HG02759 (cell line): ENCODE data around the gene DNALI1.
"Not testable (repeated sequence)": the region's sequence is repeated elsewhere in the genome, so short reads cannot be mapped to it uniquely, and the experiment has no call there.

Source experiments
- ATAC-seq: cut with Tn5 transposase; IDR thresholded peaks from one replicate; pipeline ENCODE4 v1.9.1; 2021; ENCODE audit warnings: mild to moderate bottlenecking, moderate library complexity; ENCODE audit not compliant: unreplicated experiment

DNALI1 gene

DNA sequence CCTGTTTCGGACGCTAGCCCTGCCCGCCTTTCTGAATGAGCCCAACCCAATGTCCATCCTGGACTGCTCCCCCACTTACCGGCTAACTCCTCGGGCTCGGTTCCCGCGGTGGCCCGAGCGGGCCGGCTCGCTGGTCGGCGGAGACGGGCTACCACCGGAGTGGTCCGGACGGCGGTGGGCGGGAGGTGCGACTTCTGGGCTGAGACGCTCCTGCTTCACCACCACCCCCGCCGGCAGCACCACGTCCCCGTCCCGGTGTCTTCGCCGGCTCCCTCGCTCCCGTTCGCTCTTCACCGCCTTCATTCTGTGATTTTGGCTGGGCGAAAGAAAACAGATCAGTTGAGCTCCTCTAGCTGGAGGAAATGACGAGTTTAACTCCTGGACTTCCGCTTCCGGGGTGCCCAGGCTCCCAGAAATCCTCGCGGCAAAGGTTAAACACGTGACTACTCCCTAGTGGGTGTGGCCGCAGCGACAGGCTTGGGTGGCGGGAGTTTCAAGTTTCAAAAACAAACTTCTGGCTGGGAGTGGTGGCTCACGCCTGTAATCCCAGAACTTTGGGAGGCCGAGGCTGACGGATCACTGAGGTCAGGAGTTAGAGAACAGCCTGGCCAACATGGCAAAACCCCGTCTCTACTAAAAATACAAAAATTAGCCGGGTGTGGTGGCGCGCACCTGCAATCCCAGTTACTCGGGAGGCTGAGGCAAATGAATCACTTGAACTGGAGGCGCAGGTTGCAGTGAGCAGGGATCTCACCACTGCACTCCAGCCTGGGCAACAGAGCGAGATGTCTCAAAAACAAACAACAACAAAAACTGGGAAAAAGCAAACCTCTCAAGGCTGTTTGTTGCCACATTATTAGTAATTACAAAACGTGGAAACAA, 2.6 kb upstream of the DNALI1 start, which contains the start of gene SNIP1:
Gene SNIP1, minus strand, starts transcription at position 367 of the 882 bp plus-strand sequence. Its CDS starts 64 bp downstream, at position 303.
- peak; percentile 88 for ATAC-seq

DNA sequence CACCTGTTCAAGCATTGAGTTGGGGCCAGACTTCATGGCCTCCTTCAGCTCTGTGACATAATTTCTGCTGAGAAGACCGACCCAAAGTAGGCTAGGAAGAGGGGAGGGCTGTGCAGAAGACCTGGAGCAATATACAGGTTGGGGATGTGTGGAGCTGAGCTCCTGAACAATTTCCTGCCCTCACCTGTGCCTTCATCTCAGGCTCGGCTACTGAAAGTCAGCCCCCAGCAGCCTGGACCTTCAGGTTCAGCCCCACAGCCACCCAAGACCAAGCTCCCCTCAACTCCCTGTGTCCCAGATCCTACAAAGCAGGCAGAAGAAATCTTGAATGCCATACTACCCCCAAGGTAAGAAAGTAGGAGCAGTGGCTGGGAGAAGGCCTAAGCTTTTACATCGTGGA, 662 bp downstream of the DNALI1 start:
- no peak for ATAC-seq

DNA sequence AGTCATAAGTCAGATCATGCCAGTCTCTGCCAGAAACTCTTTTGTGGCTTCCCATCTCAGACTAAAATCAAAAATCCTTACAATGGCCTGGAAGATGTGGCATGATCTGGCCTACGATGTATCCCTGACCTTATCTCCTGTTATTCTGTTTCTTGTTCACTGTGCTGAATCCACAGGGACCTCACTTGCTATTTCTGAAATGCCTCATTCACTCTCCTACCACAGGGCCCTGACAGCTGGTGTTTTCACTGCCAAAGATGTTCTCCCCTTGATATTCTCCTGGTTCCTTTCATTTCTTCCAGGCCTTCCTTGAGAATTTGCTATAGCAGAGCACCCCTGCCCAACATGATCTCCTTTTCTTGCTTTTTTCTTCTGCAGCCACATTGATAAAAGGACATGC, 1.7 kb downstream of the DNALI1 start:
- ATAC-seq, result no peak

- no peak for ATAC-seq
These were observed 2.3 kb downstream of the DNALI1 start for GRCh38 chr1:37559080-37559479.

DNA sequence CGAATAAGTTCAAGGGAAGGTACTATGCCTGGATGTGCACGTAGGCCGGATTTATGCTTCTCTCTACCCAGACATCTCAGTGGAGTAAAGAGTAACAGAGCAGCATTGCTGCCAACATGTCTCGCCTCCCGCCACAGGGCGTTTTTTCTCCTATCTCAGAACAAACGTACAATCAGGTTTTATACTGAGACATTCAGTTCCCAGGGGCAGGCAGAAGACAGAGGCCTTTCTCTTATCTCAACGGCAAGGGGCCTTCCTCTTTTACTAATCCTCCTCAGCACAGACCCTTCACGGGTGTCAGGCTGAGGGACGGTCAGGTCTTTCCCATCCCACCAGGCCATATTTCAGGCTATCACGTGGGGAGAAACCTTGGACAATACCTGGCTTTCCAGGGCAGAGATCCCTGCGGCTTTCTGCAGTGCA, 3.2 kb downstream of the DNALI1 start:
- ATAC-seq, result not testable (repeated sequence)

DNA sequence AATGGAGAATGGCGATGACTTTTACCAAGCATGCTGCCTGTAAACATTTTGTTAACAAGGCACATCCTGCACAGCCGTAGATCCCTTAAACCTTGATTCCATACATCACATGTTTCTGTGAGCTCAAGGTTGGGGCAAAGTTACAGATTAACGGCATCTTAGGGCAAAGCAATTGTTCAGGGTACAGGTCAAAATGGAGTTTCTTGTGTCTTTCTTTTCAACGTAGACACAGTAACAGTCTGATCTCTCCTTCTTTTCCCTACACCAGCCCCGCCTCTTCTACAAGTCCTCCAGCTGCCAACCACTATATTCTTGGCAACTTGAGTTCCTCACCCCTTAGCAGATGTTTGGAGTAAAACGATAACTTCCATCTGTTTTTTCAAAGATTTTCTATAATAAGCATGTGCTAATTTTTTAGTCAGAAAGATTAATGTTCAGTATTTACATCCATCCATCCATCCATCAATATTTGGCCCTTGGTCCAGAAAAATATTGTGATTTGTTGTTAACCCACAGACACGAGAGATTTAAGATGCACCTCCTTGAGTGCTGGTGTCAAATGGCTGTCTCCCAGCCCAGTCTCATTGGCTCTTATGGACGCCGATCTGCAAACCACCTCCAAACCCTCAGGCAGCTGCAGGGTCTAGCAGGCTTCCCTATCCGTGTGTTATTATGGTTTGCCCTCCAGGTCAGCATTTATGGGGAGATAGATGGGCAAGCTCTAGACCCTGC, 3.8 kb downstream of the DNALI1 start:
- no peak for ATAC-seq

DNA sequence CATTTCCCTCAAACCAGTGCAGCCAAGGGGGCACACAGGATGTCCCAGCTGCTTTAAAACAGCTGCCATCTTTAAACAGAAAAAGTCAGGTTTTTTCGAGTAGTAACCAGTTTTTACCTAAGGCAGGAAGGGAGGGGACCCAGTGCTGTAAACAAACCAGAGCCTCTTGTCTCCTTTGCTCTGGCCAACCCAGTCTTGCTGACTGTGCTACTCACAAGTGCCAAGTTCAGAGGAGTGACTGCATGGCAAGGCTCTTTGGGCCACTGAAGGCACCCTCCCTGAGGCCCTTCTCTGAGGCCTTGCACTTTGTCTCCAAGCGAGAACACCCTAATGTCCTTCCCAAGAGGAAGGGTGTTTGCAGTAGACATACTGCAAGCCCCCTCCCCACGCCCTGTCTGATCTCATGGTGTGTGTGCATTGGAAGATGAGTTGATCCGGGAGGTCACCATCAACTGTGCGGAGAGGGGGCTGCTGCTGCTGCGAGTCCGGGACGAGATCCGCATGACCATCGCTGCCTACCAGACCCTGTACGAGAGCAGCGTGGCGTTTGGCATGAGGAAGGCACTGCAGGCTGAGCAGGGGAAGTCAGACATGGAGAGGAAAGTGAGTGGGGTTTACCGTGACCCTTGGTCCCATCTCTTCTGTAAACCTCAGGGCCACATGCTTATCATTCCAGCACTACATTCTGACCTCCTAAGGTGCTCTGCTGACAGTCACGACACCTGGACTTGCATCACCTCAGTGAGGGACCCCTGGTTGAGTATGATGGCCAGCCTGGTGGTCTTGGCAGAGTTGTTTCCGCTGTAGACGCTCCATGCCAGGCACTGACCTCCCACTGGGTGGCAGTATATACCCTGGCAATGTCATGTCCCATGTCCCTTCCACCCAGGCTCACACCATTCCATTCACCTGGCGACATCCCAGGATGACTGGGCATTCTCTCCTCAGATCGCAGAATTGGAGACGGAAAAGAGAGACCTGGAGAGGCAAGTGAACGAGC, 4.7 kb downstream of the DNALI1 start:
- ATAC-seq, result no peak

DNA sequence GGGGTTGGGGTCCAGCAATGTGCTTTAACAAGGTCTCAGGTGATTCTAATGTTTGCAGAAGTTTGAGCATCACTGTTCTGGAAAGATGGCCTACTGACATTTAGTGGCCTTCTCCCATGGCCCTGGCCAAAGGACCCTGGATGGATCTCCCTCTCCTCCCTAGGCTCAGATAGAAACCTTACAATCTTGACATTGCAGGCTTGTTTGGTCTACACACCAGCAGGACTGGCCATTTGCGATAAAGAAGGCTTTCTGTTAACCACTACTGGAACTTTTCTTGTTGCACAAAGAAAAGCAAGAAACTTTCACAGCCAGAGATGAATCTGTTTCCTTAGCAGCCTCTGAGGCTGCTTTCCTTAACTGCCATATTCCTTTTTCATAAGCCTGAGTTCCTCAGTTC, 6.2 kb downstream of the DNALI1 start:
- no peak for ATAC-seq

GRCh38 chr1:37564892-37565291, 8.2 kb downstream of the DNALI1 start:
- no peak for ATAC-seq

DNA sequence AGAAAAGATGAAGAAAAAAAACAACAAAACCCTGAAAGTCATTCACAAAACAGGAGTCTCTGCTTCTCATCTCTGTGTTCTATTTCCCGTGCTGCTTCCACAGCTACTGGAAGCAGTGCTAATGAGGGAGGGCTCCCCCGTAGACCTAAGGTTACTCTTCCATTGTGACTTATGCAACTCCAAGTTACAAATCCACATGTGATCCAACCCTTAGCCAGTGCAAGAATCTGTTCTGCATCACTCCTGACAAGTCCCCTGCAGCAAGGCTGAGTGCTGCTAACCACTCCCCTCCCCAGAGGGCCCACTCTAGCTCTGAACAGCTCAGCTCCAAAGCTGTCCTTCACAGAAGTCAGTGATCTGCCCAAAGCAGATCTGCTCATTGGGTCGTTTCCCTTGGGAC, 10.3 kb downstream of the DNALI1 start:
- ATAC-seq, result no peak

DNA sequence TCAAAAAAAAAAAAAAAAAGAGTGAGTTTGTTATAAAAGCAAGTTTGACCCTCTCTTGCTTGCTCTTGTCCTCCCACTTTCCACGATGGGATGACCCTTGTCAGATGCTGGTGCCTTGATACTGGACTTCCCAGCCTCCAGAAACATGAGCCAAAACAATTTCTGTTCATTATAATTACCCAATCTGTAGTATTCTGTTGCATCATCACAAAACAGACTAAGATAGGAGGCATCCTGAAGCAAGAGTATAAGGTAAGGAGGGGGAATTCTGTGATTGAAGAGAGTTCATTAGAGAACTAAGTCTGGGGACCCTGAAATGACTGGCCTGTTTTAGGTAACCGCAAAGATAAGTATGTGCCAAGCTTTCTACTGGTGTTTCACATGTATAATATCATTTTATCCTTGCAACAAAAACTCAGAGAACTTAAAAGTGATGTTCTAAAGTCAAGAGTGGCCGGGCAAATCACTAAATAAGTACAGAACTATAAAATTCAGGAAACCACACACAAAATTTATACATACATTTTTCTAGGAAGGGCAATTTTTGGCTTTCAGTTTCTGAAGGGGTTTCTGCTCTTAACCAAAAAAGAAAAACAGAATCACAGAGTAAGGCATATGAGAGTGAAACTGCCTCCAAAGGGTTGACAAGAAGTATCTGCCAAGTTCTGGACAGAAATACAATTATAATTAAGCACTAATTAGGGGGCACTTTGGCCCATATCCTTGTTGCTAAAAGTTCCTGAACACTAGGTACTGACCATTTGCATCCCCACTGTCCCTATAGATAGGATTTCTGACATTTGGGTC, 14.0 kb downstream of the DNALI1 start:
- no peak for ATAC-seq

GRCh38 chr1:37574834-37575480, 18.2 kb downstream of the DNALI1 start:
- ATAC-seq, result no peak

DNA sequence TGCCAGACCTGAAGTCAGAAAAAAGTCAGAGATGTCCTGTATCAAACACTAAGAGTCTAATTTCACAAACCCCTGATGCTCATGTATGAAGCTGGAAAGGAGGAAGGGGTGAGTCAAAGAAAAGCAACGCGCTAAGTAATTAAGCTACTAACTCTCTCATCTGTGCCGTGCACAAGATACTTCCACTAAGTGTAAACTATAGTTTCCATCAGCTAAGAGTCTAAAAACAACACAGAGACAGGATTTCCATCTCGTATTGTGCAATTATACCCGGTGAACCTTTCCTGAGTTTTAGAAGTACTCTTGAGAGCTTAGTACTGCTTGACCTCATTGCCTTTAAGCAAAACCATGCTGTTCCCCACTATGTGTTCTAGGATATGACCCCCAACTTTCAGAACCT, 19.0 kb downstream of the DNALI1 start:
- ATAC-seq, result no peak

GRCh38 chr1:37584544-37584943, 27.8 kb downstream of the DNALI1 start:
- ATAC-seq, result not testable (repeated sequence)

GRCh38 chr1:37588939-37589338, 32.2 kb downstream of the DNALI1 start:
- no peak for ATAC-seq

DNA sequence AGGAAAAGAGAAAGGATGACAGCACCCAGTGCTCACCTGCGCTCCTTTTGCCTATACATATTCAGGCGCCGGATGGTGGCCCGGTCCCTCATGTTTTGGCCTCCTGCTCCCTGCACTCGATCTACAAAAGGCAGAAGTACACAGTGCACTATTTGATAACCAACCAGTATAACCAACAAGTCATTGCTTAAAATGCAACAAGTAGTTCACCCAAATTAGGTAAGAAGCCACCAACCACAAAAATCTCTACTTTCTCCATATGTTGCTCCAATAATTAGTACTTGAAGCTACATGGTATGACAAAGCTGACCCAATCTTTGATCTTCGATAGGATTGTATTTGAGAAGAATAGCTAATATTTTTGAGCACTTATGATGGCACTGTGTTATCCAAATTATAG, 37.0 kb downstream of the DNALI1 start:
- ATAC-seq, result no peak

DNA sequence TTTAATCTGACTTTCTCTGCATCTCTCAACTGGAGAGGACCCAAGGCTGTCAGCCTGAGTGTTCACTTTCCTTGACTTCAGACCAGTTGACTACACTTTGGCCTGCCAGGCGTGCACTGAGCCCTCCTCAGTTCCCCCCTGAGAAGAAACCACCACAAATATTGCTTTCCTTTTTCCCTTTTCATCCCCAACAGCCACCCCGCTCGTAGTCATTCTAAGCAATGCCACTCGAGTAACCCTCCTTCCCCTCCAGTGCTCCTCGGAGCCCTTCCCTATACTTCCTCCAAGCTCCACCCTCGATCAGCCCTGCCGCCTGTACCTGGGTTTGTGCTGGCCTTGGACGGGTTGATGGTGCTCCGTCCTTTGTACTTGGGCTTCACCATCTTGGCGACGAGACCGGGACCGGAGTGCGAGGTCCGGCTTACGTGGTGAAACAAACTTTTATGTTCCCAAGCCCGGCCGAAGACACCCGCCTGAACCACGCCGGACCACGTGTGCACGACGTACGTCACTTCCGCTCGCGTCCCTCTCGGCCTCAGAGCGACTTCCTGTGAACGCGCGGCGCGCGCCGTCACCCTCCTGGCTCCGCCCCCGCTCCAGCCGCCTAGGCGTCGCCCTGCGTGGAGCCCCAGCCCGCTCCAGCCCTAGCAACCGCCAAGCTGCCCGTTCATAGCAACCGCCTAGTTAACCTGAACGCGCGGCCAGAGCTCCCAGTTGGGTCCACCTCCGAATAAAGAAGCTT, 38.9 kb downstream of the DNALI1 start, which contains the start of gene GNL2:
Gene GNL2, minus strand, starts transcription at position 498 of the 742 bp plus-strand sequence. Its CDS starts 115 bp downstream, at position 383.
- peak; percentile 98 for ATAC-seq

DNA sequence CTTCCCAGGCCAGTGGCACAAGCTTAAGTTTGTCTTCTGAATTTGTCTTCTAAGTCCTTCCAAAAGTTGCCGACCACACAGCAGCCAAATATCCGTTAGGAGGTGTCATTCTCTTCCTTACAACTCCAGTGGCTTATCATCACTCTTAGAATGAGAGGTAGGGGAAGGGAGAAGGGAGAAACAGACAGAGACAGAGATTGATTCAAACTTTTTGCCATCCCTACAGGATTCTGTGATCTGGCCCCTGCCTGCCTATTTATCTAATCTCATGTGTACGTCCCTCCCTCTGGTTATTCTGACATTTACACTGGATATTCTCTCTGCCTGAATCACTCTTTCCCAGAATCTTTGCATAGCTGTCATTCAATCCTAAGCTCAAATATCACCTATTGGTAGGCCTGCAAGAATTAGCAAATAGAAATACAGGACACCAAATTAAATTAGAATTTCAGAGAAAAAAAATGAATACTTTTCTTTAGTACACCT, 39.5 kb downstream of the DNALI1 start:
- no peak for ATAC-seq
